Endodermal cell (in vitro differentiated cells): ENCODE data around the gene FAM9C. TPM values are rescaled to one million over a fixed set of nuclear protein-coding genes. Genes with fewer than 3 reads are reported as not detected.

Experiments
- DNase-seq: peaks from one replicate; pipeline ENCODE4 v3.0.0-alpha.2; 2017
- H3K27ac ChIP-seq: 2 replicates; pipeline ENCODE4 v1.5.1; 2013; ENCODE audit warnings: mild to moderate bottlenecking, low read depth, low read length, moderate library complexity
- H3K27me3 ChIP-seq: 2 replicates; pipeline ENCODE4 v1.6.1; 2013; ENCODE audit warnings: mild to moderate bottlenecking, low read length, moderate library complexity; ENCODE audit not compliant: insufficient read depth, control insufficient read depth, poor library complexity, severe bottlenecking
- H3K36me3 ChIP-seq: 2 replicates; pipeline ENCODE4 v1.7.0; 2013; ENCODE audit warnings: mild to moderate bottlenecking, low read length, moderate library complexity; ENCODE audit not compliant: control insufficient read depth, insufficient read depth
- H3K4me1 ChIP-seq: one replicate; pipeline ENCODE4 v1.7.0; 2013; ENCODE audit warnings: low read length; ENCODE audit not compliant: control insufficient read depth, insufficient read depth
- H3K4me3 ChIP-seq: 2 replicates; pipeline ENCODE4 v1.5.1; 2013; ENCODE audit warnings: mild to moderate bottlenecking, low read length, moderate library complexity
- H3K9ac ChIP-seq: 2 replicates; pipeline ENCODE4 v1.6.1; 2013; ENCODE audit warnings: mild to moderate bottlenecking, low read length, moderate library complexity; ENCODE audit not compliant: poor library complexity, severe bottlenecking; ENCODE audit errors: extremely low read depth
- H3K9me3 ChIP-seq: 2 replicates; pipeline ENCODE4 v1.6.1; 2013; ENCODE audit warnings: mild to moderate bottlenecking, low read length, moderate library complexity; ENCODE audit not compliant: control insufficient read depth
- H3K27ac Mint-ChIP-seq: 2 replicates; pipeline ENCODE4 v1.8.0; 2020; ENCODE audit warnings: mixed read lengths
- H3K27me3 Mint-ChIP-seq: 2 replicates; pipeline ENCODE4 v1.8.0; 2021; ENCODE audit warnings: mild to moderate bottlenecking, mixed read lengths; ENCODE audit not compliant: insufficient read depth
- H3K36me3 Mint-ChIP-seq: 2 replicates; pipeline ENCODE4 v1.8.0; 2020; ENCODE audit warnings: low read depth, mixed read lengths
- H3K4me1 Mint-ChIP-seq: 2 replicates; pipeline ENCODE4 v1.8.0; 2020; ENCODE audit warnings: mixed read lengths
- H3K4me3 Mint-ChIP-seq: 2 replicates; pipeline ENCODE4 v1.8.0; 2020; ENCODE audit warnings: mild to moderate bottlenecking, moderate library complexity, mixed read lengths
- H3K9me3 Mint-ChIP-seq: 2 replicates; pipeline ENCODE4 v1.8.0; 2020; ENCODE audit warnings: mild to moderate bottlenecking, mixed read lengths
- CTCF ChIP-seq: fragments of 200-600 bp; sonication (generic); conservative IDR thresholded peaks from 2 replicates; pipeline ENCODE4 v1.5.0; 2021; ENCODE audit warnings: antibody characterized with exemption, mild to moderate bottlenecking
- WGBS, 2 experiments: methylation state at CpG; one replicate each; pipeline versions ENCODE4 v1.1.5 to v1.1.7; 2013; ENCODE audit warnings: missing lambda C conversion rate in 2 of 2, mixed read lengths in 1 of 2; ENCODE audit not compliant: insufficient coverage in 1 of 2, insufficient read length in 1 of 2; 5-methylcytosine and 5-hydroxymethylcytosine counted together
- total RNA-seq, 2 donors: library from RNA; stranded (reverse); fragmentation: NEBNext Ultra II Directional in 1 of 2; extraction: Animal tissue kit (Norgen Biotek cat#: 25700) in 1 of 2; gene quantifications; 2 replicates in 1 of 2; 3 replicates in 1 of 2; pipeline ENCODE4 v1.2.1, GENCODE V29; 2021

Gene FAM9C
- total RNA-seq, 2 donors from 2014 or later = not detected

- peaks cover 45% of the 10 kb centered on the region for H3K9me3 Mint-ChIP-seq
- no peak for TF ChIP-seq CTCF
- H3K9me3 ChIP-seq = no peaks in the 10 kb centered on the region
- H3K27ac Mint-ChIP-seq = no peak overlapping the region
- no peaks in the 10 kb centered on the region for H3K27me3 ChIP-seq
- H3K36me3 ChIP-seq = no peaks in the 10 kb centered on the region
- no peak overlapping the region for H3K4me3 ChIP-seq
- WGBS, 2 experiments = 94 to 100% methylated on average over 2 to 7 of the region's 9 CpGs
- H3K36me3 Mint-ChIP-seq = no peaks in the 10 kb centered on the region
- no peaks in the 10 kb centered on the region for H3K27me3 Mint-ChIP-seq
- H3K9ac ChIP-seq = no peak overlapping the region
- no peaks in the 10 kb centered on the region for H3K4me1 Mint-ChIP-seq
- no peak overlapping the region for H3K4me3 Mint-ChIP-seq
- H3K27ac ChIP-seq = no peak overlapping the region
- no peak for DNase-seq
- no peaks in the 10 kb centered on the region for H3K4me1 ChIP-seq
These were observed 30.2 kb upstream of the FAM9C start for GRCh38 chrX:13074297-13075262.

GRCh38 chrX:13069771-13070416 is 25.5 kb upstream of the FAM9C start:
- no peaks in the 10 kb centered on the region for H3K27me3 Mint-ChIP-seq
- H3K27ac Mint-ChIP-seq = no peak overlapping the region
- Histone ChIP-seq H3K4me3 (no peak overlapping the region), H3K9me3 (no peaks in the 10 kb centered on the region), H3K9ac (no peak overlapping the region), H3K27ac (no peak overlapping the region), H3K36me3 (no peaks in the 10 kb centered on the region), H3K4me1 (no peaks in the 10 kb centered on the region), H3K27me3 (no peaks in the 10 kb centered on the region)
- no peaks in the 10 kb centered on the region for H3K4me1 Mint-ChIP-seq
- no peak overlapping the region for H3K4me3 Mint-ChIP-seq
- no peak for TF ChIP-seq CTCF
- peaks cover 3% of the 10 kb centered on the region for H3K36me3 Mint-ChIP-seq
- 87 to 100% methylated on average over 1 to 2 of the region's 3 CpGs for WGBS, 2 experiments
- peaks cover 65% of the 10 kb centered on the region for H3K9me3 Mint-ChIP-seq
- DNase-seq = no peak

- no peaks in the 10 kb centered on the region for H3K27me3 ChIP-seq
- H3K4me3 ChIP-seq = no peak overlapping the region
- no peak overlapping the region for H3K27ac Mint-ChIP-seq
- H3K9me3 Mint-ChIP-seq = peaks cover 76% of the 10 kb centered on the region
- DNase-seq = no peak
- 90% methylated on average over 1 of the region's 1 CpG; no CpG with 5 or more reads in 1 of the 2 experiments for WGBS, 2 experiments
- no peaks in the 10 kb centered on the region for H3K36me3 ChIP-seq
- no peak overlapping the region for H3K4me3 Mint-ChIP-seq
- H3K9ac ChIP-seq = no peak overlapping the region
- no peaks in the 10 kb centered on the region for H3K27me3 Mint-ChIP-seq
- no peaks in the 10 kb centered on the region for H3K9me3 ChIP-seq
- H3K4me1 ChIP-seq = no peaks in the 10 kb centered on the region
- H3K36me3 Mint-ChIP-seq = peaks cover 3% of the 10 kb centered on the region
- no peaks in the 10 kb centered on the region for H3K4me1 Mint-ChIP-seq
- TF ChIP-seq CTCF = no peak
- no peak overlapping the region for H3K27ac ChIP-seq
These were observed 24.2 kb upstream of the FAM9C start for GRCh38 chrX:13068651-13069050.
